Activated naive CD8-positive, alpha-beta T cell treated with anti-CD3 and anti-CD28 coated beads for 36 hours (primary cell): ENCODE data around the gene RAD51AP1. TPM values are rescaled to one million over a fixed set of nuclear protein-coding genes. Genes with fewer than 3 reads are reported as not detected.

Source experiments
- DNase-seq: peaks from one replicate; pipeline ENCODE4 v3.0.0; 2021
- H3K27ac Mint-ChIP-seq: one replicate; pipeline ENCODE4 v1.8.0; 2022; ENCODE audit warnings: mild to moderate bottlenecking, moderate library complexity, mixed read lengths
- H3K27me3 Mint-ChIP-seq: one replicate; pipeline ENCODE4 v1.8.0; 2022; ENCODE audit warnings: mild to moderate bottlenecking, mixed read lengths
- H3K36me3 Mint-ChIP-seq: one replicate; pipeline ENCODE4 v1.8.0; 2021; ENCODE audit warnings: mild to moderate bottlenecking, mixed read lengths
- H3K4me1 Mint-ChIP-seq: one replicate; pipeline ENCODE4 v1.8.0; 2021; ENCODE audit warnings: mixed read lengths
- H3K4me3 Mint-ChIP-seq: one replicate; pipeline ENCODE4 v1.8.0; 2022; ENCODE audit warnings: mild to moderate bottlenecking, moderate library complexity, mixed read lengths
- H3K9me3 Mint-ChIP-seq: one replicate; pipeline ENCODE4 v1.8.0; 2022; ENCODE audit warnings: mixed read lengths
- total RNA-seq, 2 experiments: library from RNA; stranded (reverse); gene quantifications; one replicate each; pipeline ENCODE4 v1.2.3, GENCODE V29; 2021

RAD51AP1 gene
- total RNA-seq, 2 experiments from 2014 or later = 52.4 to 52.7 TPM

DNA sequence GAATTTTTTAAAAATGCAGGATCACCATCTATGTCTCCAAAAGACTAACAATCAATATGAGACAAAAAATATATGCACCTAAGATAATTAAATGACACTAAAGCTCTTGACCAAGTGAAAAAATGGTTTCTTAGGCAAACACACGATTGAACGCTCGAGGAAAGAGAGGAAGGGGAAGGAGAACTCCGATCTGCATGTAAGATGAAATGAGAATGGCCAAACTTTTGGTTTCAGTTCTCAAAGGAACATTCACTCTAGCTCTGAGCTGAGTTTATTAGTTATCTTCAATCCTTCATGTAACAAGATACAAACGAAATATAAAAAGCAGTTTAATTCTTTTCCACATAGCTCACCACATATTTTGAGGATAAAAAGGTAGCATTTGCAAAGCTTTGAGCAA, 26.1 kb downstream of the RAD51AP1 start:
- Mint-ChIP-seq H3K27ac (no peak overlapping the region), H3K9me3 (no peaks in the 10 kb centered on the region), H3K4me3 (no peak overlapping the region), H3K27me3 (peaks cover 30% of the 10 kb centered on the region), H3K36me3 (peaks cover 9% of the 10 kb centered on the region), H3K4me1 (peaks cover 2% of the 10 kb centered on the region)
- DNase-seq = no peak

DNA sequence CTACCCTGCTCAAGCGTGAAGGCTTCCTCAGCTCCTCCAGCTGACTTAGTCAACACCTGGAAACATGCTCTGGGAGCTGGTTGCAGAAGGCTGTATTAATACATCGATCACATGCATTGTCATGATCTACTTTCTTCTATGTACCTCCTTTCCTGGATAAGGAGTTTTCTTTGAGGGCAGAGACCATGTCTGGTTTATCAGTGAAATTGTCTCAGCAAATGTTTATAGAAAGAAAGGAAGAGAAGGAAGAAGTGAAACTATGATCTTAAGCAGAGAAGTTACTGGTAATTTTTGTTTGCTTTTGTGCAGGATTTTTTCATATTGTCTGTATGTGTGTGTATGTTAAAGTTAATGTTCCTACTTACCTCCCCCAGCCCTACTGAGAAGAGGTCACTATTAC, 27.8 kb downstream of the RAD51AP1 start:
- H3K36me3 Mint-ChIP-seq = peaks cover 5% of the 10 kb centered on the region
- DNase-seq = no peak
- no peak overlapping the region for H3K4me3 Mint-ChIP-seq
- H3K27ac Mint-ChIP-seq = no peak overlapping the region
- peaks cover 30% of the 10 kb centered on the region for H3K27me3 Mint-ChIP-seq
- H3K4me1 Mint-ChIP-seq = peaks cover 2% of the 10 kb centered on the region
- no peaks in the 10 kb centered on the region for H3K9me3 Mint-ChIP-seq

DNA sequence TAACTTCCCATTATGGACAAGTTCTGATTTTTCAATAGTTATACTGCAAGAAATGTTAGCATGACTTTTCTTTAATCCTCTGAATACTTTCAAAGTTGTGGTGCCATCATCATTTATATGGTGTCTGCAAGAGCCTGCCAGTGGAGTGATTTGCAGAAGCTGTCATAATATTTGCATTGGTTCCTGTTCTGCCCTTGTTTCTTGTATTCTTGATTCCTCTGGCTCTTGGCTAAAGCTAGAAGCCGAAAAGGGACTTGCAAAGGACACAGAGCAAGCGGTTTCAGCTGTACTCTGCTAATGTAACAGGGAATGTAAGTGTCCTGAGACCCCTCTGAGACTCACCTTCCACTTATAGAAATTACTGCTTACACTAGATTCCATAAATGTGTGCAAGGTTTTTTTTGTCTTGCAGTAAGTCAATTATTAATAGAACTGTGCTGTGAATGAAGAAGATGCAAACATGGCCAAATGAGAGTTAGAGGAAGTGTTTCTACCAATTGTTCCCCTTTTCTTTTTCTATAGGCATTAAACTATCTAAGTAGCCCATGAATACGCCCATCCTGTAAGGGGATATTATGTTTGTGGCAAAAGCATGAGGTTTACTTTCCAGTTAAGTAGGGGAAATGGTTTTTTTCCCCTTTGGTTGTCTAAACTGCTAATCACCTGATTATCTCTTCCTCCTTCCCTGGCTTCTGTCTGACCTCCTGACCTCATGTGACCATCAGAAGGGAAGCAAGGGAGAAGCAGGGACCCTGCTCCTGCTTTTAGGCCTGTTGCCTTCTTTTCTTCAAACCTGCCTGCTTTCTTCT, 28.6 kb downstream of the RAD51AP1 start:
- H3K4me3 Mint-ChIP-seq = no peak overlapping the region
- peaks cover 23% of the 10 kb centered on the region for H3K27me3 Mint-ChIP-seq
- DNase-seq = no peak
- no peaks in the 10 kb centered on the region for H3K9me3 Mint-ChIP-seq
- peaks cover 2% of the 10 kb centered on the region for H3K36me3 Mint-ChIP-seq
- H3K4me1 Mint-ChIP-seq = peaks cover 2% of the 10 kb centered on the region
- no peak overlapping the region for H3K27ac Mint-ChIP-seq

DNA sequence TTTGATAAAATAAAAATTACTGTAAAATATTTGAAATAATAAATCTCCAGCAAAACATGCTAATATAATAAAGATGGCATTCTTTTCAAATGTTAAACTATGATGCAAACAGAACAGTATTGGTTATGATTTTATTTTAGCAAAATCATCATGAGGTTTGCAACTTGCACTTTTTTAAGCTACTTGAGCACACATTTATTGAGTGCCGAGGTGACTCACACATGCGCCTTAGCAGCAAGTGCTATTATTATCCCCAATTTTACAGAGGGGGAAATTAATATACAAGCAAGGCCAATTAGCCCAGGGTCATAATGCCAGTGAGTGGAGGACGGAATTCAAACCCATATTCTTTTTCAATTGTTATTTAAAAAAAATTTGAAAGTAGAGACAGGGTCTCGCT, 30.6 kb downstream of the RAD51AP1 start:
- Mint-ChIP-seq H3K4me1 (peaks cover 2% of the 10 kb centered on the region), H3K27me3 (peaks cover 11% of the 10 kb centered on the region), H3K27ac (no peak overlapping the region), H3K9me3 (no peaks in the 10 kb centered on the region), H3K36me3 (no peaks in the 10 kb centered on the region), H3K4me3 (no peak overlapping the region)
- no peak for DNase-seq

DNA sequence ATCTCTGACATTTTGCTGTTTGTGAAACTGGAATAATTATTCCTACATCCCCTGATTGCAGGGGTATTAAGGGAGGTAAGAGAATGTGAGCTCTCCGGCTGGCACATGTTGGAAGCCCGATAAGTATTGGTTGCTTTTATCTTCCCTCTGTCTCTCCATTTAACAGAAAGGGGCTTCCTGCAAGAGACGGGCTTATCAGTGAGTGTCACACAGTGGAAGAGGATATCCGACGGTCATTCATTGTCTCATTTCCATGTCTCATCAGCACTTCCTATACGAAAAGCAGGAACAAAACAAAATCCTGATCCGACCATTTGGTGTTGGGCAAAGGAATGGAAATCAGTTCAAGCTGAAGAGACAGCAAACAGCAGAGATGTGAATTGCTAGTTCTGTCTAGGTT, 34.0 kb downstream of the RAD51AP1 start:
- peaks cover 6% of the 10 kb centered on the region for H3K27me3 Mint-ChIP-seq
- H3K36me3 Mint-ChIP-seq = no peaks in the 10 kb centered on the region
- H3K9me3 Mint-ChIP-seq = no peaks in the 10 kb centered on the region
- H3K4me1 Mint-ChIP-seq = peaks cover 2% of the 10 kb centered on the region
- no peak overlapping the region for H3K4me3 Mint-ChIP-seq
- no peak for DNase-seq
- no peak overlapping the region for H3K27ac Mint-ChIP-seq

DNA sequence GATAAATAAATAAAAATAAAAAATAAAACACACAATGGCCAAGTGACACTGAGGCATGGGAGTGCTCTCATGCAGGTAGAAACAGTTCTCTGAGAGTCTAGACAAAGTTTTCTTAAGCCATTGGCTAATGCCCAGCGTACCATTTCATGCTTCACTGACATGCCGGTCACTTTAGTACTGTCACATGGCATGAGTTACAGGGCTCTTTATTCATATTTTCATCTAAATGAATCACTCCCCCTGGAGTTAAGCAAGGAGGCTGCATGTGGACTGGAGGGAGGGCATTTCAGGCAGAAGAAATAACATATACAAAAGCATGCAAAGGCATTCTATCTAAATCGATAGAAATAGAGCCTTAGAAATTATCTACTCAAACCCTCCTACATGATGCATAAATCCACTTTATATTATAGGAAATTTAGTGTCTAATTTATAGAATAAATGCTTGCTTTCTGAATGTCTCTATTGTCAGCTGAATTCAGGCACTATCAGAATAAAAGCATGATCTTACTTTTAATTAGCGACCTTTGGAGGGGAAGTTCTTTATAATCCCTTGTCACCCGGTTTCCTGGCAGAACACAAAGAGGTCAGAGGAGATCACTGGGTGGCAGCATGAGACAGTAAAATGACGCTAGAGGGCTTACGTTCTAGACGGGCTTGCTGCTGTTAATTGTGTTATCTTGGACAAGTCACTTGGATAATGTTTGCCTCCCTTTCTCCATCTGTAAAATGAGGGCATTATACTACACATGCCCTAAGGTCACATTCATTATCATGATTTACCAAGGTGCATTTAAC, 40.8 kb downstream of the RAD51AP1 start:
- Mint-ChIP-seq H3K4me1 (no peaks in the 10 kb centered on the region), H3K27ac (no peak overlapping the region), H3K4me3 (no peak overlapping the region), H3K9me3 (no peaks in the 10 kb centered on the region), H3K36me3 (no peaks in the 10 kb centered on the region), H3K27me3 (peaks cover 6% of the 10 kb centered on the region)
- DNase-seq = no peak

DNA sequence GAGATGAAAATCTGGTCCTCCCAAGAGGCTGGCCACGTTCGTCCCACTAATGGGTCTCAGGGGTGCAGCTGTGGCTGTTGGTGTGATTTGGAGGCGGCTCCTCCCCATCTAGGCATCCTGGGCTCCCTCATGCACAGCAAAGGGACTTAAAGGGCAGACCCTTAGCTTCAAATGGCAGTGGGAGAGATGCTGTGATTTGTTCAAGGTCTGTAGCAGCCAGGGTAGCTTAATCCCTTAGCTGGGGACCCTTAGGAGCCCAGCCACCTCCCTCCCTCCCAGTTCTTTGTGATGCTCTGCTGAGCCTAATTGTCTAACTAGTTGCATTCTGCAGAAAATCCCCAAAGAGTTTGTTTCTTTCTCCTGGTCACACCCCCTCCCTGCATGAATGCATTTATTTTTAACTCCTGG, 41.6 kb downstream of the RAD51AP1 start:
- no peak overlapping the region for H3K27ac Mint-ChIP-seq
- no peaks in the 10 kb centered on the region for H3K9me3 Mint-ChIP-seq
- DNase-seq = no peak
- no peaks in the 10 kb centered on the region for H3K4me1 Mint-ChIP-seq
- peaks cover 6% of the 10 kb centered on the region for H3K27me3 Mint-ChIP-seq
- no peaks in the 10 kb centered on the region for H3K36me3 Mint-ChIP-seq
- no peak overlapping the region for H3K4me3 Mint-ChIP-seq

DNA sequence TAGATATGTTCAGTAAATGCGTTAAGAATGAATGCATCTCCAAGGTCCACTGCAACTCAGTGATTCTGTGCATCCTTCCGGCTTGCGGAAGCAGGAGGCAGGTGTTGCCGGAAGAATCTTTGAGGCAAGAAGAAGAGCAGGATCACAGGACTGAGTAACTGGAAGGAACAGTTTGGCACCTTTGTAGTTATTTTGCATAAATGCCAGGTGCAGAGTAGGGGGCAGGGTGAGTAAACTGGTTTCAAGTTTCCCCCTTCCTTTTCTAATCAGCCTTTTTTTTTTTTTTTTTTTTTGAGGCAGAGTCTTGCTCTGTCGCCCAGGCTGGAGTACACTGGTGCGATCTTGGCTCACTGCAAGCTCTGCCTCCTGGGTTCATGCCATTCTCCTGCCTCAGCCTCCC, 45.6 kb downstream of the RAD51AP1 start:
- Mint-ChIP-seq H3K4me1 (no peaks in the 10 kb centered on the region), H3K36me3 (no peaks in the 10 kb centered on the region), H3K9me3 (no peaks in the 10 kb centered on the region), H3K27ac (no peak overlapping the region), H3K27me3 (peaks cover 3% of the 10 kb centered on the region), H3K4me3 (no peak overlapping the region)
- DNase-seq = no peak

DNA sequence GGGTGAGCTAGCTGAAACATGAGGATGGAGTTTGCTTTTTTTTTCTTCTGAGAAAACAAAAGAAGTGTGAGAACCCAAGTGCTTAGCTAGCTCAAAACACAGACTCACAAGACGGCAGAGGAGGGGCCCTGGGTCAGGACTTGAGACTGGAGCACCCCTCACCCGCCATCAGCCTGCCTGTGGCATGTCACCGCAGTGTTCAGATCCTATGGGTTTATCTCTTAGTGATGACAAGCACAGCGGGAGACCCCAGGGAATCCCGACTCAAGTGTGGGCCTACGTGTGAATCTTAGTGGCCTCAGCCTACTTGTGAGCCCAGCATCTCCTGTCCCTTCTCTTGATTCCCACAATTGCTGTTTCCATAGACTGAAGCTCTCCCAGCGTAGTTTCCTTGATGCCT, 46.2 kb downstream of the RAD51AP1 start:
- no peak overlapping the region for H3K27ac Mint-ChIP-seq
- no peak for DNase-seq
- H3K9me3 Mint-ChIP-seq = no peaks in the 10 kb centered on the region

DNA sequence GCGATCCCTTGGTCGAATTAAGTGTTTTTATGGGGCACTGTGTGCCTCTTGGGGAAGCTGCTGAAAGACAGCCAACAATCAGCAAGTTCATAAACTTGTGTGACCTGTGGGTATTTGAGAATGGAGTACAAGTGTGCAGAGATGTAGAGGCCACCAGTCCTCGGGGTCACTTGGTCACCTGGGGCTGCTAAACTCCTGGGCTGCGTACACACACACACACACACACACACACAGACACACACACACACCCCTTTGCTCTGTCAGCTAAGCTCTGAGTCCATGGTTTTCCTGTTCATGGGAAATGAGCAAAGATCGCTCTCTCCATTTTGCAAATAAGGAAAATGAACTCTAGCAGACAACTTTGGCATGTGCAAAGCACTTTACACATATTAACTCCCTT, 47.8 kb downstream of the RAD51AP1 start:
- H3K4me3 Mint-ChIP-seq = no peak overlapping the region
- peaks cover 3% of the 10 kb centered on the region for H3K27me3 Mint-ChIP-seq
- no peaks in the 10 kb centered on the region for H3K9me3 Mint-ChIP-seq
- no peak overlapping the region for H3K27ac Mint-ChIP-seq
- H3K36me3 Mint-ChIP-seq = peaks cover 3% of the 10 kb centered on the region
- no peaks in the 10 kb centered on the region for H3K4me1 Mint-ChIP-seq
- DNase-seq = no peak

More for the DNA sequence above, 46.2 kb downstream of the RAD51AP1 start:
- H3K36me3 Mint-ChIP-seq = peaks cover 3% of the 10 kb centered on the region
- H3K4me1 Mint-ChIP-seq = no peaks in the 10 kb centered on the region
- H3K4me3 Mint-ChIP-seq = no peak overlapping the region
- peaks cover 3% of the 10 kb centered on the region for H3K27me3 Mint-ChIP-seq

DNA sequence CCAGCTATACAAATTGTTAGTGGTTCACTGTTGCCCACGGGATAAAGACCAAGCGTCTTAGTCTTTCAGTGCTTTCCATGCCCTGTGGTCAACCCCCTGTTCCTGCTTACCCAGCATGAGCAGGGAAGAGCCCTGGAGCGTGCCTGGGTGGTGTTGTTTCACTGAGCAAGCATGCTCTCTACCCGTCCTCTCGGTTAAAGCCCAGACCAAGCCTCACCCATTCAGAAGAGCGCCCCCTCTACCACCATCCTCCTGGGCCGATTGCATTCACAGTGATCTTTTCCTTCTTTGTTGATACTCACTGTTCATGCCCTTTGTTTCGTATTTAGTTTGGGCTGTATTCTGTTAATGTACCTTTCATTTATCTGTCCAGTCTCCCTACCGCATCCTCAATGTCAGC, 48.4 kb downstream of the RAD51AP1 start:
- no peaks in the 10 kb centered on the region for H3K9me3 Mint-ChIP-seq
- peaks cover 3% of the 10 kb centered on the region for H3K36me3 Mint-ChIP-seq
- H3K4me3 Mint-ChIP-seq = no peak overlapping the region
- no peaks in the 10 kb centered on the region for H3K4me1 Mint-ChIP-seq
- H3K27me3 Mint-ChIP-seq = peaks cover 3% of the 10 kb centered on the region
- no peak for DNase-seq
- H3K27ac Mint-ChIP-seq = no peak overlapping the region

DNA sequence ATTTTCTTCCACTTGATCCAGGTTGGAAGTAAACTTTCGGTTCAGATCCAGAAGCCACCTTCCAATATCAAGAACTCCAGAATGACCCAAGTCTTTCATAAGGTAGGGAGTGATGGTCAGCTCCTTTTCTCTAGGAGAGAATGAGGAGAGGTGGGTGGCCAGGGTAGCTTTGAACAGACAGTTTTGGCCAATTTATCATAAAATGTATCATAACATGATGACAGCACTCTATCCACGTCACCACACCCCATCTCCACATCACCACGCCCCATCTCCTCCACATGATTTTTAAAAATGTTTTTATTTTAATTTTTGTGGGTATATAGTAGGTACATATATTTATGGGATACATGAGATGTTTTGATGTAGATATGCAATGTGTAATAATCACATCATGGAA, 50.2 kb downstream of the RAD51AP1 start:
- no peak for DNase-seq
- Mint-ChIP-seq H3K36me3 (peaks cover 3% of the 10 kb centered on the region), H3K27ac (no peak overlapping the region), H3K4me1 (no peaks in the 10 kb centered on the region), H3K27me3 (peaks cover 3% of the 10 kb centered on the region), H3K9me3 (no peaks in the 10 kb centered on the region), H3K4me3 (no peak overlapping the region)

DNA sequence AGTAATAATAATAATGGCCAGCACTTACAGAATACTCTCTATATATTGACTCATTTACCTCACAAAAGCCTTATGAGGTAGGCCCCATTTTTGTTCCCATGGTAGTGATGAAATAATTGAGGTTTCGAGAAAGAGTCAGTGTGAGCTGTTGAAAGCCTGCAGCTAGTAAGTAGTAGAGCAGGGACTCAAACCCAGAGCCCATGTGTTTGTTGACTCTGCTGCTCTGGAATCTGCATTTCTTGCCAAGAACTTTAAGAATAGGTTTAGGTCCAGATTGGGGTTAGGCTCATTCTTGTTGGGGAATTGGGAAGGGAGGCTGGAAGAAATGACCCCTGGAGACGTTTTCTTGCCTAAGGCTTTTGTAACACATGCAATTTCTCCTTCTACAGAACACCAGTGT, 51.3 kb downstream of the RAD51AP1 start:
- Mint-ChIP-seq H3K36me3 (peaks cover 3% of the 10 kb centered on the region), H3K4me1 (no peaks in the 10 kb centered on the region), H3K4me3 (no peak overlapping the region), H3K27ac (no peak overlapping the region), H3K9me3 (no peaks in the 10 kb centered on the region), H3K27me3 (peaks cover 3% of the 10 kb centered on the region)
- DNase-seq = no peak

DNA sequence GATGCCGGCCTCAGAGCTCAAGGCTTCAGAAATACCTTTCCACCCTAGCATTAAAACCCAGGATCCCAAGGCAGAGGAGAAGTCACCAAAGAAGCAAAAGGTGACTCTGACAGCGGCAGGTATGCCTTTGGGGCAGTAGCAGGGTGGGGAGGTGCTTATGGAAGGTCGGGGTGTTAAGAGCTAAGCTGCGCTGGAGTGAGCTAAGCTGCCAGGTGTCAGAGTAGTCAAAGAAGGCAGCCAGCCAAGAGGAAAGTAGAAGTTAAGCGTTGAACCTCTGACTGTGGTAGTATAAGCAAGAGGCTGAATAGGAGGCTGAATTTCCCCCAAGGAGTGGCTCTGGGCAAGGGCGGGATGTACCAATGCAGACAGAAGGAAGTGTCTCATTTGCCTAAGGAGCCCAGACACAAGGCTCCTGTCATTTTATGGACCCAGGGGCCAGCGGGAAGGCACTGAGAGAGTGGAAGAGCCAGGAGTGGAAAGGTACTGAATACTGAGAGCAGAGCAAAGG, 52.5 kb downstream of the RAD51AP1 start:
- no peak for DNase-seq
- no peak overlapping the region for H3K4me3 Mint-ChIP-seq
- no peak overlapping the region for H3K27ac Mint-ChIP-seq
- no peaks in the 10 kb centered on the region for H3K9me3 Mint-ChIP-seq
- peaks cover 3% of the 10 kb centered on the region for H3K36me3 Mint-ChIP-seq
- no peaks in the 10 kb centered on the region for H3K4me1 Mint-ChIP-seq
- peaks cover 3% of the 10 kb centered on the region for H3K27me3 Mint-ChIP-seq

DNA sequence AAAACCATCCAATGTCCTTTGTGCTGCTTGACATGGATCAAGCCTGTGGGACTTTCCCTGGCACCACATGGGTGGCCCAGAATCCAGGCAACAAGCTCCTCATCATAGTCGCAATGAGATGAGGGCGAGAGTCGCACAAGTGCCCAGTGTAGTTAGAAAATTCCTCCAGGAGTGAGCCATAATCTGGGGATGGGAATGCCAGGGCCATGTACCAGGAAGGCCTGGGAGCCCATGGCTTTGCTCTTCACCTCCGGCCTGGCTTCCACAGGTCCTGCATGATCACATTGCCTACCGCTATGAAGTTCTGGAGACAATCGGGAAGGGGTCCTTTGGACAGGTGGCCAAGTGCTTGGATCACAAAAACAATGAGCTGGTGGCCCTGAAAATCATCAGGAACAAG, 57.2 kb downstream of the RAD51AP1 start:
- no peaks in the 10 kb centered on the region for H3K9me3 Mint-ChIP-seq
- no peaks in the 10 kb centered on the region for H3K36me3 Mint-ChIP-seq
- no peaks in the 10 kb centered on the region for H3K27me3 Mint-ChIP-seq
- no peak overlapping the region for H3K27ac Mint-ChIP-seq
- no peak for DNase-seq
- H3K4me3 Mint-ChIP-seq = no peak overlapping the region
- no peaks in the 10 kb centered on the region for H3K4me1 Mint-ChIP-seq
